HG02840 (cell line): ENCODE results near the gene CSN3.
"Not testable (repeated sequence)": the region's sequence is repeated elsewhere in the genome, so short reads cannot be mapped to it uniquely, and the experiment has no call there.

Experiments used
- ATAC-seq: cut with Tn5 transposase; IDR thresholded peaks from one replicate; pipeline ENCODE4 v1.9.1; 2021; ENCODE audit warnings: mild to moderate bottlenecking, moderate library complexity, moderate number of reproducible peaks; ENCODE audit not compliant: unreplicated experiment, low FRiP score

The CSN3 gene

DNA sequence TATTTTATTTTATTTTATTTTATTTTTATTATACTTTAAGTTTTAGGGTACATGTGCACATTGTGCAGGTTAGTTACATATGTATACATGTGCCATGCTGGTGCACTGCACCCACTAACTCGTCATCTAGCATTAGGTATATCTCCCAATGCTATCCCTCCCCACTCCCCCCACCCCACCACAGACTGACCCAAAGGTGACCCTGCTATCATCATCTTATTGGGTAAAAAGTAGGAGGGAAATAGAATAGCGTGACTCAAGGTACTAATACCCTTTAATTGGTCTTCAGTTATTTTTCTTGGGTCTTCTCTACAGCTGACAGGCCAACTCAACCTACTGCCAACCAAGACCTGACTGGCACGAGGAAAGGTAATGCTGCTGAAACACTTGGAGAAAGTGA is at the start of gene CSN3:
CSN3 (plus strand) TSS at position 301 of the 400 bp plus-strand sequence. CDS start 2,223 bp downstream, outside the sequence.
- not testable (repeated sequence) for ATAC-seq

DNA sequence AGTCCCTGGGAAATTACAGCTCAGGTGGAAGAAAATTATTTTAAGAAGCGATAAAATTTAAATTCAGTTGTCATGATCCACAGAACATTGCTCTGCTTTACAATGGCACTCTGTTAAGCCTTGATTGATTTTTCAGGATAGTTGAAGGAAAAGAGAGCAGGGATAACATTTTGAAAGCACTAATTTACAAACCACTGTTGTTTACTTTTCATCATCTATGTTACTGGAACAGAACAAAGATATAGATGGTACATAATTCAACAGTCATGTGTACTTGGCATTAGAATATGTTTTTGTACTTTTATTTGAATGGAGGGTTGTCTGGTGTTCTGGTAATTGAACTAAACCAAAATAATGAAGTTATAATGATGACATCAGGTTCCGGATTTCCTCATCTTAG is 49.5 kb upstream of the CSN3 start:
- ATAC-seq: no peak

- ATAC-seq: no peak
Measured at GRCh38 chr4:70195425-70195824, 47.0 kb upstream of the CSN3 start, which contains the start of gene ODAM. ODAM (plus strand) TSS chr4:70195725; CDS start chr4:70196544, 819 bp downstream.

GRCh38 chr4:70196857-70197256 is 45.5 kb upstream of the CSN3 start:
- ATAC-seq: no peak

GRCh38 chr4:70197842-70198241 is 44.6 kb upstream of the CSN3 start:
- no peak for ATAC-seq

DNA sequence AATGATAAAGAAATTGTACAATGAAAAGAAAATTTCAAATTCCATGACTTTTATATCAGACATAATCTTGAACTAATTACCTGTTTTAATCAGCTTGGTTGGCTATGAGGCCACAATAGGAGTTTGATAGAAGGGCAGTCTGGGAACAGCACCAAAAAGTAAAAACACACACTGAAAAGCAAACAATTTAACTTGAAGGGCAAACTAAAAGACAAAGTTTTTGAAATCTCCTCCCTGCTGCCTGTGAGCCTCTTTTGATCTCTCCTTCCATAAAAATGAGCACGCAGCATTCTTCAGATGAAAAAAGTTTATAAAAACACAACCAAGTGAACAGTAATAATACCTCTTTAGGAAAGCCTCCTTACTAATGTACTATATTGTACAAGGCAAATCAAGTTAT is 38.8 kb upstream of the CSN3 start:
- no peak for ATAC-seq

GRCh38 chr4:70212752-70213151 is 29.6 kb upstream of the CSN3 start:
- not testable (repeated sequence) for ATAC-seq

DNA sequence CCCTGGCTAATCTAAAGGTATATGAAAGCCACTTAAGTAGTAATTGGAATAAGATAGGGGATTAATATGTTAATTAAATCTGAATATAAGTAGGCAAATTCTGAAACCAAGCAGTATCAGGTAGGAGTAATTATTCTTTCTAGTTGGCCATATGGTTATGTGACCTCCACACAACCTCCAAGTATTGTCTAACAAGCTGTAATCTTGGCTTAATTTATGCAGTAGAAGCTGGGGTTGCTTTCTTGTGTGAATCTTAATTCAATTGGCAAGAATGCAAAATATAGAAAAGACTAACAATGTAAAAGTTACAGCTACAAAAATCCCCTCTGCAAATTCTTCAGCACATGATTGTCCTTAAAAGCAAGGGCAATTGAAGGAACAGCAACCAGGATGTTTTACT is 26.3 kb upstream of the CSN3 start:
- not testable (repeated sequence) for ATAC-seq

- ATAC-seq: not testable (repeated sequence)
Measured at GRCh38 chr4:70216550-70216949, 25.8 kb upstream of the CSN3 start.

- ATAC-seq: not testable (repeated sequence)
Measured at GRCh38 chr4:70221389-70221788, 21.0 kb upstream of the CSN3 start.

- not testable (repeated sequence) for ATAC-seq
Measured at GRCh38 chr4:70221818-70222217, 20.6 kb upstream of the CSN3 start.

DNA sequence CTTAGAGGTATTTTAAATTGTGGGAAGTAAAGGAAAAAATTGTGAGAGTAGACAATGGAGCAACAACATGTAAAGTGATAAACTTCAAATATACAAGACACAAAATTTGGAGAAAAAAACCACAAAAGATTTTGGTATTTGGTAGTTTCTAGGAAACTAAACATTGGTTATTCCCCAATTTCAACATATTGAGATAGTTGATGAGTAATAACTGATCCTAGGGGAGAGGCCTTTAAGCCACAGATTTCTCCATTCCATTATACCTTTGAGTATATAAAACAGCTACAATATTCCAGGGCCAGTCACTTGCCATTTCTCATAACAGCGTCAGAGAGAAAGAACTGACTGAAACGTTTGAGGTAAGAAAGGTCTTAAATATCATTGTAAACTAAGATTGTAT is 16.6 kb upstream of the CSN3 start, which contains the start of gene FDCSP:
FDCSP (plus strand) TSS at position 301 of the 400 bp plus-strand sequence. CDS start 5,071 bp downstream, outside the sequence.
- ATAC-seq: no peak

DNA sequence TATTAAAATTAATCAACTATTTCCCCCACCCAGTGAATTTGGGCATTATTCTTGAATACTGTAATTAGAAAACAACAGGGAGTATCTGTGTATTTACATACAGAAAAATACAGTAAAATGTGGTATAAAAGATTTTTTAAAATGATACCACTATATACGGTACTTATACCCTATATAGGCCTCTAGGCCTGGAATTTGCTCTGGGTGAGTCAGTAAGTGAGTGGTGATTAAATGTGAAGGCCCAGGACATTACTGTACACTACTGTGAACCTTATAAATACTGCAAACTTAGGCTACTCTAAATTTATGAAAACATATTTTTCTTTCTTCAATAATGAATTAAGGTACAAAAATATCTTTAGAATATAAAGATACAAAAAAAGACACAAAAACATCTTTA is 6.3 kb upstream of the CSN3 start:
- no peak for ATAC-seq

- ATAC-seq: no peak
Measured at GRCh38 chr4:70239131-70239883, 3.1 kb upstream of the CSN3 start.

- ATAC-seq: no peak
Measured at GRCh38 chr4:70239884-70240591, 2.4 kb upstream of the CSN3 start.

GRCh38 chr4:70243091-70243490 is 694 bp downstream of the CSN3 start:
- no peak for ATAC-seq

DNA sequence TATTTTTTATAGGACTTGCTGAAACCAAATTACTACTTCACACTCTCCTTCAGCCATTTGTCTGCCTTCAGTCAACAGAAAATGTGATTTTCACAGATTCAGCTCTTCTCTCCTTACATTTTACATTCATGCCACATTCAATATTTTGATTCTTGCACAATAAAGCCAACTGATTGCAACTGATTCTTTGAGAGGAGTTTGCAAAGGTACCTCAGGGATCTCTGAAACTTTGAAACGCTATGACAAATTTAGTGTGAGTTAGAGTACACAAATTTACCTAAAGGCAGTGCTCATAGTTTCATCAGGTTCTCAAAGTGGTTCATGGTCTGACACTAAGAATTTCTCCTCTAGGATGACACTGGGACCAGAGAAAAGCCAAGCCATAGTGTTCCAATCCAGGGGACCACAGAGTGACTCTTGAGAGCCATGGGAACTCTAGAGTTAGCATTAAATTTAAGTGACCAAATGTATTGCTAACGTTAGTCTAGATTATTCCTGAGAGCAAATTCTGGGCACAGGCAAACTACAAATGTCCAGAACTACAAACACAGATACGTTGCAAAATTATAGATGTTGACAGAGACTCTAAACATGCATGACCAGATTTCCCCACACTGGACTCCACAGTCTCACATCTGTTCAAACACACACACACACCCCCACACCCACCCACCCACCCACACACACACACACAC is 9.0 kb downstream of the CSN3 start:
- ATAC-seq: no peak

GRCh38 chr4:70251945-70252277 is 9.5 kb downstream of the CSN3 start:
- no peak for ATAC-seq

DNA sequence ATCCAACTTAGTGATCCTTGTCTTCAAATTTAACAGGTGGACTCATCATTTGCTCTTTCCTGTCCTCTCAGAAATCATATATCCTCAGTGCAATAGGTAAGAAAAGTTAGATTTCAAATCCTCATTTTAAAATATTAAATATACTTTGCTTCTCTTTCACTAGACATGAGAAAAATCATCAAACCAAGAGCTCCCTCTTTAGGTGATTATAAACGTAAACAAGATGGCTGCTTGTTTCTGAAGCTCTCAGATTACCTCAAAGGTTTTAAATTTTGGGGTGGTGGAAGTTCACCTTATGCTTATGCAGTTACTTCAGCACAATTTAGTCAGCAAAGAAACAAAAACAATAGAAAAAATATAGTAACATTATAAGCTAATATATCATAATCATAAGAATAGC is 27.3 kb downstream of the CSN3 start:
- ATAC-seq: no peak

DNA sequence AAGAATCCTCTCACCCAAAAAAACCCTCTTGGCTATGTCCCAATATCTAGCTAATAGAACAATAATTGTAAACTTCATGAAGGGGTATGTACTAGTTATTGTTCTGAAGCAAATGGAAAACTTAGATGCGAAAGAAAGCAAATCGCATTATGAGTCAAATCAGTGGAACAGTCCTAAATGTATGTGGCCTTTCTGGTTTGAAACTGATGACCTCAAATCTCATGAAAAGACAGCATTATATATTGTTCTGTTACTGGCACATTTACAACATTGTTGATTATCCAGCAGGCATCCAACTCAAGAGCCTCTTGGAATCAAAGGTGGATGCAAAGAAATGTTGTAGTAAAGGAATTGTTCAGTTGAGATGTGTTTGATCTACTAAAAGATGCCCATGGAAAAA is 34.7 kb downstream of the CSN3 start:
- ATAC-seq: no peak

DNA sequence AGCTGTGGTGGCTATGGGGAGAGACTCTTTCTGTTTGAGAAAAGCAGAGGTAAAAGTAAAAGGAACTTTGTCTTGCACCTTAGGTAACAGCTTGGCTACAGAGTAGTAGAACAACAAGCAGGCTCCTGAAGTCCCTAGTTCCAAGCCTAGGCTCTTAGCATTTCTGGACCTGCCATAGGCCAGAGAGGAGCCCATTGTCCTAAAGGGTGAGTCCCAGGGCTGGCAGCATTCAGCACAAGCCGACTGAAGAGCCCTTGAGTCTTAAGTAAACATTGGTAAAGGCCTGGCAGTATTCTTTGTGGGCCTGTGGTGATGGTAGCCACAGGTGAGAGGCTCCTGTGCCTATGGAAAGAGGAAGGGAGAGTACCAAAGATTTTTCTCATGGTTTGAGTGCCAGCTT is 38.2 kb downstream of the CSN3 start:
- no peak for ATAC-seq
